H9 (cell line): ENCODE measurements around the gene MFN2. TPM values are rescaled to one million over a fixed set of nuclear protein-coding genes. Genes with fewer than 3 reads are reported as not detected.

Source experiments
- DNase-seq: peaks from one replicate; pipeline ENCODE4 v3.0.0-alpha.2; 2017
- H2AFZ ChIP-seq: one replicate; pipeline ENCODE4 v1.6.1; 2013; ENCODE audit warnings: mild to moderate bottlenecking, low read length, control low read depth, moderate library complexity
- H2AK5ac ChIP-seq: 2 replicates; pipeline ENCODE4 v1.6.1; 2013; ENCODE audit warnings: low read length, control low read depth, mixed read lengths; ENCODE audit not compliant: insufficient read length
- H2BK120ac ChIP-seq: one replicate; pipeline ENCODE4 v1.6.1; 2013; ENCODE audit warnings: low read depth, mild to moderate bottlenecking, low read length, control low read depth, inconsistent platforms; ENCODE audit not compliant: poor library complexity, severe bottlenecking
- H2BK12ac ChIP-seq: 2 replicates; pipeline ENCODE4 v1.6.1; 2013; ENCODE audit warnings: low read length, control low read depth, mixed read lengths, low read depth; ENCODE audit not compliant: insufficient read length
- H2BK15ac ChIP-seq: 2 replicates; pipeline ENCODE4 v1.6.1; 2013; ENCODE audit warnings: low read depth, low read length, control low read depth
- H2BK20ac ChIP-seq: one replicate; pipeline ENCODE4 v1.6.1; 2013; ENCODE audit warnings: low read depth, mild to moderate bottlenecking, low read length, control low read depth, inconsistent platforms; ENCODE audit not compliant: poor library complexity, severe bottlenecking
- H2BK5ac ChIP-seq: 2 replicates; pipeline ENCODE4 v1.6.1; 2013; ENCODE audit warnings: low read length, control low read depth, mixed read lengths; ENCODE audit not compliant: insufficient read length
- H3K14ac ChIP-seq: 2 replicates; pipeline ENCODE4 v1.6.1; 2013; ENCODE audit warnings: low read length, control low read depth; ENCODE audit not compliant: insufficient read depth
- H3K18ac ChIP-seq: 2 replicates; pipeline ENCODE4 v1.6.1; 2013; ENCODE audit warnings: low read depth, mild to moderate bottlenecking, mixed read lengths, low read length, control low read depth; ENCODE audit not compliant: insufficient read length
- H3K23ac ChIP-seq: 2 replicates; pipeline ENCODE4 v1.6.1; 2013; ENCODE audit warnings: low read length, control low read depth, mixed read lengths, low read depth; ENCODE audit not compliant: insufficient read length
- H3K23me2 ChIP-seq: 2 replicates; pipeline ENCODE4 v1.6.1; 2013; ENCODE audit warnings: low read depth, mild to moderate bottlenecking, mixed read lengths, low read length, control low read depth; ENCODE audit not compliant: insufficient read length, poor library complexity, severe bottlenecking
- H3K27ac ChIP-seq: 2 replicates; pipeline ENCODE4 v1.5.1; 2013; ENCODE audit warnings: low read length, control low read depth, mixed read lengths, low read depth; ENCODE audit not compliant: insufficient read length
- H3K27me3 ChIP-seq: 2 replicates; pipeline ENCODE4 v1.6.1; 2013; ENCODE audit warnings: low read length, control low read depth, inconsistent platforms; ENCODE audit not compliant: insufficient read depth
- H3K4ac ChIP-seq: 2 replicates; pipeline ENCODE4 v1.6.1; 2013; ENCODE audit warnings: low read depth, mild to moderate bottlenecking, control low read depth, inconsistent platforms, low read length, moderate library complexity
- H3K4me1 ChIP-seq: 2 replicates; pipeline ENCODE4 v1.6.1; 2013; ENCODE audit warnings: low read length, control low read depth, inconsistent platforms; ENCODE audit not compliant: insufficient read depth
- H3K4me2 ChIP-seq: 2 replicates; pipeline ENCODE4 v1.6.1; 2013; ENCODE audit warnings: low read length, control low read depth, mixed read lengths; ENCODE audit not compliant: insufficient read length, insufficient read depth
- H3K56ac ChIP-seq: 2 replicates; pipeline ENCODE4 v1.6.1; 2013; ENCODE audit warnings: low read depth, mild to moderate bottlenecking, mixed read lengths, low read length, control low read depth; ENCODE audit not compliant: insufficient read length
- H3K79me1 ChIP-seq: 2 replicates; pipeline ENCODE4 v1.6.1; 2013; ENCODE audit warnings: low read depth, mild to moderate bottlenecking, moderate library complexity, low read length, control low read depth, inconsistent platforms; ENCODE audit not compliant: insufficient read depth, poor library complexity, severe bottlenecking
- H3K79me2 ChIP-seq: 2 replicates; pipeline ENCODE4 v1.6.1; 2013; ENCODE audit warnings: low read length, control low read depth, inconsistent platforms; ENCODE audit not compliant: insufficient read depth
- H3K9ac ChIP-seq: 2 replicates; pipeline ENCODE4 v1.6.1; 2013; ENCODE audit warnings: low read length, control low read depth, mixed read lengths; ENCODE audit not compliant: insufficient read length; ENCODE audit errors: extremely low read depth
- H3K9me3 ChIP-seq: one replicate; pipeline ENCODE4 v1.6.1; 2013; ENCODE audit warnings: low read depth, low read length, inconsistent platforms; ENCODE audit not compliant: control insufficient read depth
- H3T11ph ChIP-seq: one replicate; pipeline ENCODE4 v1.6.1; 2013; ENCODE audit warnings: mild to moderate bottlenecking, low read length, control low read depth, inconsistent platforms
- H4K20me1 ChIP-seq: one replicate; pipeline ENCODE4 v1.6.1; 2013; ENCODE audit not compliant: control insufficient read depth, insufficient read length, insufficient read depth
- H4K5ac ChIP-seq: 2 replicates; pipeline ENCODE4 v1.6.1; 2013; ENCODE audit warnings: low read depth, mild to moderate bottlenecking, mixed read lengths, low read length, control low read depth; ENCODE audit not compliant: insufficient read length
- H4K8ac ChIP-seq: replicated peaks from 2 replicates; pipeline ENCODE4 v1.6.1; 2013; ENCODE audit warnings: low read length, control low read depth, mixed read lengths, low read depth; ENCODE audit not compliant: insufficient read length
- H4K91ac ChIP-seq: 2 replicates; pipeline ENCODE4 v1.6.1; 2013; ENCODE audit warnings: low read depth, mild to moderate bottlenecking, moderate library complexity, mixed read lengths, low read length, control low read depth; ENCODE audit not compliant: insufficient read length
- H3K27ac Mint-ChIP-seq, 3 experiments: 2 replicates in 2 of 3; 3 replicates in 1 of 3; pipeline ENCODE4 v1.8.0; 2020 to 2021; ENCODE audit warnings: mixed read lengths in 3 of 3, mild to moderate bottlenecking in 1 of 3, moderate library complexity in 1 of 3
- H3K27me3 Mint-ChIP-seq: 2 replicates; pipeline ENCODE4 v1.8.0; 2021; ENCODE audit warnings: low read depth, mild to moderate bottlenecking, moderate library complexity, mixed read lengths
- H3K36me3 Mint-ChIP-seq, 3 experiments: 2 replicates in 2 of 3; 3 replicates in 1 of 3; pipeline ENCODE4 v1.8.0; 2020 to 2021; ENCODE audit warnings: low read depth in 3 of 3, mixed read lengths in 3 of 3; ENCODE audit not compliant: insufficient read depth in 1 of 3
- H3K4me1 Mint-ChIP-seq, 2 experiments: 2 replicates each; pipeline ENCODE4 v1.8.0; 2020; ENCODE audit warnings: mixed read lengths in 2 of 2
- H3K4me3 Mint-ChIP-seq, 2 experiments: 2 replicates in 1 of 2; 3 replicates in 1 of 2; pipeline ENCODE4 v1.8.0; 2020 to 2021; ENCODE audit warnings: mild to moderate bottlenecking in 2 of 2, mixed read lengths in 2 of 2, moderate library complexity in 1 of 2
- H3K9me3 Mint-ChIP-seq, 2 experiments: 2 replicates in 1 of 2; 3 replicates in 1 of 2; pipeline ENCODE4 v1.8.0; 2020; ENCODE audit warnings: mild to moderate bottlenecking in 2 of 2, mixed read lengths in 2 of 2, moderate library complexity in 1 of 2
- WGBS: extraction: QIAGEN DNeasy Blood & Tissue Kit; methylation state at CpG from one replicate; pipeline ENCODE4 v1.1.7; 2013; ENCODE audit warnings: missing lambda C conversion rate, low lambda C conversion rate, mixed read lengths; ENCODE audit not compliant: insufficient read length; ENCODE audit errors: extremely low coverage; 5-methylcytosine and 5-hydroxymethylcytosine counted together
- total RNA-seq: library from RNA; stranded (reverse); gene quantifications from 2 replicates; pipeline ENCODE4 v1.2.1, GENCODE V29; 2021
- TF ChIP-seq, protein P1 (sequence below): fragments of 200-600 bp; sonication (generic); conservative IDR thresholded peaks from 3 replicates; pipeline ENCODE4 v1.8.0; 2021; ENCODE audit warnings: antibody characterized with exemption, mild to moderate bottlenecking

MFN2 gene
- total RNA-seq, 1 experiment from 2014 or later: 61.4 TPM

DNA sequence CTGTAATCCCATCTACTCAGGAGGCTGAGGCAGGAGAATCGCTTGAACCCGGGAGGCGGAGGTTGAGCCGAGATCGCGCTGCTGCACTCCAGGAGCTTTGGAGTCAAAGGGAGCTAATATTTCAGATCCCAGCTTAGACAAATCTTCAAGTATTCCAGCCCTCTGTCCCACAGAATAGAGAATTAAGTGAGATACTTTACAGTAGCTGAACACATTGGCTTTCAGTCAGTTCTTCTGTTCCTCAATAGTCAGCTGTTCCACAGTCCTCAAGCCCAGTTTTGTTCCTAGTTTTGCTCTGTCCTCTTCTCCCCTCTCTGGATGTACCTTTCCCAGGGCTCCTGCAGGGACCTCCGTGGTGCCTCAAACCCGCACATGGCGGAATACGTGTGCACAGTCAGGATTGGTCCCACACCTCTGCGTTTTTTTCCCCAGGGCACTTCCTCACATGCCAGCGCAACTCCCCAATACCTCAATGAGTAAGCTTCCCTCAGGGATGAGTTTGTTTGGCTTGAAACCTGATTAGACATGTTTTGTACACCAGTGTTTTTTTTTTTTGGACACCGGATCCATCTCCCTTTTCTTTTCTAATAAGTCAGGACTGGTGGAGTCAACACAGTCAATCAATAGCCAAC, 1.2 kb downstream of the MFN2 start:
- H4K20me1 ChIP-seq: no peaks in the 10 kb centered on the region
- TF ChIP-seq, protein P1, sequence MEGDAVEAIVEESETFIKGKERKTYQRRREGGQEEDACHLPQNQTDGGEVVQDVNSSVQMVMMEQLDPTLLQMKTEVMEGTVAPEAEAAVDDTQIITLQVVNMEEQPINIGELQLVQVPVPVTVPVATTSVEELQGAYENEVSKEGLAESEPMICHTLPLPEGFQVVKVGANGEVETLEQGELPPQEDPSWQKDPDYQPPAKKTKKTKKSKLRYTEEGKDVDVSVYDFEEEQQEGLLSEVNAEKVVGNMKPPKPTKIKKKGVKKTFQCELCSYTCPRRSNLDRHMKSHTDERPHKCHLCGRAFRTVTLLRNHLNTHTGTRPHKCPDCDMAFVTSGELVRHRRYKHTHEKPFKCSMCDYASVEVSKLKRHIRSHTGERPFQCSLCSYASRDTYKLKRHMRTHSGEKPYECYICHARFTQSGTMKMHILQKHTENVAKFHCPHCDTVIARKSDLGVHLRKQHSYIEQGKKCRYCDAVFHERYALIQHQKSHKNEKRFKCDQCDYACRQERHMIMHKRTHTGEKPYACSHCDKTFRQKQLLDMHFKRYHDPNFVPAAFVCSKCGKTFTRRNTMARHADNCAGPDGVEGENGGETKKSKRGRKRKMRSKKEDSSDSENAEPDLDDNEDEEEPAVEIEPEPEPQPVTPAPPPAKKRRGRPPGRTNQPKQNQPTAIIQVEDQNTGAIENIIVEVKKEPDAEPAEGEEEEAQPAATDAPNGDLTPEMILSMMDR: no peak
- no peak overlapping the region for H2BK120ac ChIP-seq
- Mint-ChIP-seq H3K9me3 (no peaks in the 10 kb centered on the region), H3K27me3 (no peaks in the 10 kb centered on the region; the same call in 1 of the 2 replicates), H3K4me1 (peaks cover 14 to 20% of the 10 kb centered on the region in 2 experiments), H3K27ac (peak overlapping the region in 2 of 3 experiments; percentile 57 to 99; a peak in 4 of 7 replicates), H3K36me3 (peaks cover 22 to 51% (median 42%) of the 10 kb centered on the region in 3 experiments; a peak in 6 of 7 replicates), H3K4me3 (peak overlapping the region; percentile 96 to 98)
- H4K5ac ChIP-seq: no peak overlapping the region
- H3K4me1 ChIP-seq: no peaks in the 10 kb centered on the region; the same call in 1 of the 2 replicates
- H3K79me1 ChIP-seq: peaks cover 2% of the 10 kb centered on the region
- no peak overlapping the region for H3K27ac ChIP-seq
- no peaks in the 10 kb centered on the region for H3K27me3 ChIP-seq
- no peak overlapping the region for H3K56ac ChIP-seq
- no peak overlapping the region for H3K14ac ChIP-seq
- no peak overlapping the region for H2AK5ac ChIP-seq
- no peak overlapping the region for H2BK15ac ChIP-seq
- DNase-seq: no peak
- H3T11ph ChIP-seq: no peak overlapping the region
- H3K18ac ChIP-seq: no peak overlapping the region
- H3K23ac ChIP-seq: no peak overlapping the region
- H3K4me2 ChIP-seq: peak overlapping the region; percentile 99
- H2BK5ac ChIP-seq: no peak overlapping the region
- peaks cover 9% of the 10 kb centered on the region for H3K23me2 ChIP-seq
- H3K79me2 ChIP-seq: peaks cover 4% of the 10 kb centered on the region; the same call in 1 of the 2 replicates
- no peak overlapping the region for H2AFZ ChIP-seq
- H4K8ac ChIP-seq: no peak overlapping the region
- H3K4ac ChIP-seq: no peak overlapping the region
- no peak overlapping the region for H3K9ac ChIP-seq
- no peak overlapping the region for H2BK12ac ChIP-seq
- no peak overlapping the region for H2BK20ac ChIP-seq
- H3K9me3 ChIP-seq: no peaks in the 10 kb centered on the region
- WGBS: no CpG with 5 or more reads among the region's 13 CpGs
- no peak overlapping the region for H4K91ac ChIP-seq
